IMR-90 (cell line): ENCODE measurements around the gene PIK3R3. TPM values are rescaled to one million over a fixed set of nuclear protein-coding genes. Genes with fewer than 3 reads are reported as not detected.

Source experiments
- ATAC-seq: fragments of 200-7000 bp; cut with Tn5 transposase; 2 replicates; pipeline ENCODE4 v1.9.1; 2020; ENCODE audit warnings: low read depth, mild to moderate bottlenecking, moderate library complexity
- BruUV-seq: library from RNA; stranded (reverse); fragments of 400-500 nt; replicated peaks from 2 replicates; lab custom pipeline; 2021; lab: Mats Ljungman, UMichigan
- CTCF ChIA-PET: fragments of 300-600 bp; formaldehyde crosslinking; extraction: SDS; loops from one replicate; lab custom pipeline; 2021; ENCODE audit warnings: antibody characterized with exemption; lab: Yijun Ruan, JAX
- POLR2A ChIA-PET: fragments of 300-600 bp; sonication (Branson Sonifier 250); formaldehyde crosslinking; loops from one replicate; lab custom pipeline; 2022; ENCODE audit warnings: antibody characterized with exemption; ENCODE audit not compliant: unreplicated experiment; lab: Charles Lee
- DNase-seq: peaks from one replicate; pipeline ENCODE4 v3.0.0; 2013
- H2AFZ ChIP-seq: replicated peaks from 2 replicates; pipeline ENCODE3; 2013; ENCODE audit warnings: low read length, mild to moderate bottlenecking; ENCODE audit not compliant: poor library complexity
- H2AK5ac ChIP-seq: 2 replicates; pipeline ENCODE4 v1.6.1; 2013; ENCODE audit warnings: low read depth, low read length, inconsistent platforms
- H2AK9ac ChIP-seq: replicated peaks from 2 replicates; pipeline ENCODE3; 2013; ENCODE audit warnings: mild to moderate bottlenecking, low read depth, low read length, moderate library complexity; ENCODE audit not compliant: poor library complexity
- H2BK120ac ChIP-seq: 2 replicates; pipeline ENCODE4 v1.6.1; 2013; ENCODE audit warnings: low read depth, low read length, inconsistent platforms
- H2BK15ac ChIP-seq: 3 replicates; pipeline ENCODE4 v1.6.1; 2013; ENCODE audit warnings: low read depth, low read length, inconsistent platforms
- H2BK20ac ChIP-seq: 2 replicates; pipeline ENCODE4 v1.6.1; 2013; ENCODE audit warnings: low read depth, mild to moderate bottlenecking, inconsistent platforms, low read length, moderate library complexity
- H2BK5ac ChIP-seq: 2 replicates; pipeline ENCODE4 v1.6.1; 2013; ENCODE audit warnings: mild to moderate bottlenecking, low read depth, low read length, inconsistent platforms; ENCODE audit not compliant: poor library complexity, severe bottlenecking
- H3K14ac ChIP-seq: replicated peaks from 2 replicates; pipeline ENCODE4 v1.6.1; 2013; ENCODE audit warnings: low read depth, low read length, inconsistent platforms
- H3K18ac ChIP-seq: 2 replicates; pipeline ENCODE4 v1.6.1; 2013; ENCODE audit warnings: low read depth, low read length, control low read depth
- H3K23ac ChIP-seq: 2 replicates; pipeline ENCODE4 v1.6.1; 2013; ENCODE audit warnings: low read depth, low read length, inconsistent platforms
- H3K27ac ChIP-seq: 2 replicates; pipeline ENCODE4 v1.5.1; 2013; ENCODE audit warnings: mild to moderate bottlenecking, control low read depth, low read length; ENCODE audit not compliant: insufficient read depth
- H3K27me3 ChIP-seq: 2 replicates; pipeline ENCODE4 v1.6.1; 2013; ENCODE audit warnings: low read length; ENCODE audit not compliant: control insufficient read depth, insufficient read depth
- H3K36me3 ChIP-seq: 2 replicates; pipeline ENCODE4 v1.6.1; 2013; ENCODE audit warnings: low read length, mixed read lengths; ENCODE audit not compliant: control insufficient read depth, insufficient read depth
- H3K4ac ChIP-seq: 2 replicates; pipeline ENCODE4 v1.6.1; 2013; ENCODE audit warnings: low read depth, low read length, inconsistent platforms
- H3K4me1 ChIP-seq: 2 replicates; pipeline ENCODE4 v1.6.1; 2013; ENCODE audit warnings: low read length, mixed read lengths; ENCODE audit not compliant: control insufficient read depth, insufficient read depth
- H3K4me2 ChIP-seq: 2 replicates; pipeline ENCODE4 v1.6.1; 2013; ENCODE audit warnings: low read depth, mild to moderate bottlenecking, control low read depth, low read length, moderate library complexity
- H3K4me3 ChIP-seq: 2 replicates; pipeline ENCODE4 v1.5.1; 2013; ENCODE audit warnings: low read depth, mild to moderate bottlenecking, control low read depth, low read length, moderate library complexity; ENCODE audit not compliant: insufficient read depth
- H3K56ac ChIP-seq: 2 replicates; pipeline ENCODE4 v1.6.1; 2013; ENCODE audit warnings: low read length, inconsistent platforms; ENCODE audit not compliant: insufficient read depth; ENCODE audit errors: extremely low read depth
- H3K79me1 ChIP-seq, 2 experiments: 2 replicates each; pipeline ENCODE4 v1.6.1; 2013; ENCODE audit warnings: low read length in 2 of 2, inconsistent platforms in 1 of 2, low read depth in 1 of 2
- H3K9ac ChIP-seq: 2 replicates; pipeline ENCODE4 v1.6.1; 2013; ENCODE audit warnings: low read depth, low read length, control low read depth
- H3K9me1 ChIP-seq: 2 replicates; pipeline ENCODE4 v1.6.1; 2013; ENCODE audit warnings: low read length, inconsistent platforms; ENCODE audit not compliant: insufficient read depth
- H3K9me3 ChIP-seq: 2 replicates; pipeline ENCODE4 v1.6.1; 2013; ENCODE audit warnings: low read length; ENCODE audit not compliant: control insufficient read depth, insufficient read depth
- H4K20me1 ChIP-seq: 2 replicates; pipeline ENCODE4 v1.6.1; 2013; ENCODE audit warnings: low read length, inconsistent platforms; ENCODE audit not compliant: insufficient read depth
- H4K5ac ChIP-seq: 2 replicates; pipeline ENCODE4 v1.6.1; 2013; ENCODE audit warnings: mild to moderate bottlenecking, low read depth, low read length, control low read depth
- H4K8ac ChIP-seq, 2 experiments: 2 replicates each; pipeline ENCODE4 v1.6.1; 2013; ENCODE audit warnings: low read depth in 2 of 2, low read length in 2 of 2, control low read depth in 1 of 2, inconsistent platforms in 1 of 2
- H4K91ac ChIP-seq: 2 replicates; pipeline ENCODE4 v1.6.1; 2013; ENCODE audit warnings: low read depth, low read length, inconsistent platforms; ENCODE audit not compliant: insufficient read depth
- BHLHE40 ChIP-seq: fragments of 150-350 bp; IDR thresholded peaks from 2 replicates; pipeline ENCODE4 v1.6.1; 2016; ENCODE audit warnings: mild to moderate bottlenecking, low read depth, low read length
- CEBPB ChIP-seq: IDR thresholded peaks from 2 replicates; pipeline ENCODE4 v1.6.1; 2012; ENCODE audit warnings: low read depth, low read length, improper control_type of control experiment
- CTCF ChIP-seq: conservative IDR thresholded peaks from 2 replicates; pipeline ENCODE4 v1.5.1; 2012; ENCODE audit warnings: mild to moderate bottlenecking, low read depth, low read length, improper control_type of control experiment
- FOS ChIP-seq: fragments of 150-350 bp; IDR thresholded peaks from 2 replicates; pipeline ENCODE4 v1.6.1; 2016; ENCODE audit warnings: low read depth, low read length
- MAFK ChIP-seq: IDR thresholded peaks from 2 replicates; pipeline ENCODE4 v1.6.1; 2012; ENCODE audit warnings: low read depth, low read length, improper control_type of control experiment
- MXI1 ChIP-seq: IDR thresholded peaks from 2 replicates; pipeline ENCODE4 v1.6.1; 2012; ENCODE audit warnings: low read depth, mild to moderate bottlenecking, low read length, moderate library complexity, borderline replicate concordance
- POLR2A ChIP-seq: IDR thresholded peaks from 2 replicates; pipeline ENCODE4 v1.6.1; 2012; ENCODE audit warnings: mild to moderate bottlenecking, low read depth, low read length
- RCOR1 ChIP-seq: IDR thresholded peaks from 2 replicates; pipeline ENCODE4 v1.6.1; 2012; ENCODE audit warnings: mild to moderate bottlenecking, low read length, improper control_type of control experiment; ENCODE audit not compliant: insufficient replicate concordance
- RFX5 ChIP-seq: IDR thresholded peaks from 2 replicates; pipeline ENCODE4 v1.8.0; 2012; ENCODE audit warnings: low read depth, mild to moderate bottlenecking, low read length, moderate library complexity
- SMC3 ChIP-seq: fragments of 150-350 bp; IDR thresholded peaks from 2 replicates; pipeline ENCODE4 v1.6.1; 2016; ENCODE audit warnings: low read depth, mild to moderate bottlenecking, antibody characterized with exemption, low read length, moderate library complexity
- WGBS, 2 experiments: methylation state at CpG; one replicate each; pipeline versions ENCODE4 v1.1.5 to v1.1.7; 2013; ENCODE audit warnings: missing lambda C conversion rate in 2 of 2; ENCODE audit not compliant: insufficient read length in 1 of 2; ENCODE audit errors: extremely low coverage in 2 of 2; 5-methylcytosine and 5-hydroxymethylcytosine counted together
- dilution Hi-C: fragments of 300-500 bp; cut with HindIII; formaldehyde crosslinking; loops from one replicate; pipeline ENCODE4 v1.14.3; 2018; ENCODE audit warnings: low sequenced_read_pairs; ENCODE audit not compliant: unreplicated experiment
- in situ Hi-C: fragments of 300-500 bp; cut with MboI; formaldehyde crosslinking; loops from 3 replicates; pipeline ENCODE4 v1.14.3; 2019; ENCODE audit warnings: low sequenced_read_pairs, inconsistent platforms, mixed read lengths
- intact Hi-C: fragments of 100-400 bp; cut with micrococcal nuclease; formaldehyde crosslinking; loops from 2 replicates; pipeline ENCODE4 v1.10.0; 2022
- polyA plus RNA-seq, 3 experiments: library from polyadenylated mRNA; depleted of rRNA; stranded (reverse); fragments of >200 nt; gene quantifications; 2 replicates each; pipeline ENCODE4 v1.2.3, GENCODE V29; 2012; ENCODE audit warnings: low replicate concordance in 1 of 3
- total RNA-seq: library from RNA; depleted of rRNA; stranded (reverse); fragments of >200 nt; gene quantifications from 2 replicates; pipeline ENCODE4 v1.2.3, GENCODE V29; 2012

Gene PIK3R3
- total and polyA plus RNA-seq, 2 of the 4 experiments (the other 2 are of a cell fraction): 5.3 to 9.9 TPM

GRCh38 chr1:46166521-46167462 lies 34.4 kb upstream of the PIK3R3 start:
- no peak overlapping the region for H3K56ac ChIP-seq
- peak overlapping the region; percentile 69 for H3K4me2 ChIP-seq
- no peak overlapping the region for H2BK20ac ChIP-seq
- H2AK9ac ChIP-seq: peak overlapping the region; percentile 71
- dilution Hi-C loops: no loop called here
- H3K4me3 ChIP-seq: peak overlapping the region; percentile 38
- DNase-seq (no peak), ATAC-seq (no peak; the same call in 1 of the 2 replicates)
- no TSS peak for BruUV-seq
- H3K14ac ChIP-seq: no peak overlapping the region
- H3K4me1 ChIP-seq: no peaks in the 10 kb centered on the region
- no peak overlapping the region for H4K91ac ChIP-seq
- ChIA-PET POLR2A (interaction anchor here (0.6 kb wide), 1 partner anchor 36 kb away, joined by 4 read pairs; no protein-coding TSS in a partner anchor), CTCF (no interaction called here)
- H2BK15ac ChIP-seq: no peak overlapping the region
- H3K9me1 ChIP-seq: no peaks in the 10 kb centered on the region; the same call in 1 of the 2 replicates
- peaks cover 34% of the 10 kb centered on the region for H3K27me3 ChIP-seq
- TF ChIP-seq RFX5 (no peak), MAFK (no peak), RCOR1 (no peak), SMC3 (no peak), CEBPB (no peak), POLR2A (no peak), FOS (no peak), CTCF (no peak), BHLHE40 (no peak), MXI1 (no peak)
- H4K8ac ChIP-seq: no peak overlapping the region
- no peaks in the 10 kb centered on the region for H4K20me1 ChIP-seq
- H3K9me3 ChIP-seq: no peaks in the 10 kb centered on the region
- no peak overlapping the region for H3K18ac ChIP-seq
- WGBS, 2 experiments: 10% methylated on average over 17 of the region's 47 CpGs; no CpG with 5 or more reads in 1 of the 2 experiments
- no peak overlapping the region for H2BK5ac ChIP-seq
- H3K36me3 ChIP-seq: no peaks in the 10 kb centered on the region
- no peaks in the 10 kb centered on the region for H3K79me1 ChIP-seq
- no peak overlapping the region for H4K5ac ChIP-seq
- H2BK120ac ChIP-seq: no peak overlapping the region
- no peak overlapping the region for H3K9ac ChIP-seq
- in situ Hi-C loops: no loop called here
- intact Hi-C loops: no loop called here
- no peak overlapping the region for H3K4ac ChIP-seq
- H3K23ac ChIP-seq: 0 out of 2 replicates have a peak overlapping the region, but pooled peaks have one; percentile 9
- H2AK5ac ChIP-seq: no peak overlapping the region
- peak overlapping the region; percentile 87 for H2AFZ ChIP-seq
- H3K27ac ChIP-seq: no peak overlapping the region
